ENCODE results near the gene KRT6B.

KRT6B gene

DNA sequence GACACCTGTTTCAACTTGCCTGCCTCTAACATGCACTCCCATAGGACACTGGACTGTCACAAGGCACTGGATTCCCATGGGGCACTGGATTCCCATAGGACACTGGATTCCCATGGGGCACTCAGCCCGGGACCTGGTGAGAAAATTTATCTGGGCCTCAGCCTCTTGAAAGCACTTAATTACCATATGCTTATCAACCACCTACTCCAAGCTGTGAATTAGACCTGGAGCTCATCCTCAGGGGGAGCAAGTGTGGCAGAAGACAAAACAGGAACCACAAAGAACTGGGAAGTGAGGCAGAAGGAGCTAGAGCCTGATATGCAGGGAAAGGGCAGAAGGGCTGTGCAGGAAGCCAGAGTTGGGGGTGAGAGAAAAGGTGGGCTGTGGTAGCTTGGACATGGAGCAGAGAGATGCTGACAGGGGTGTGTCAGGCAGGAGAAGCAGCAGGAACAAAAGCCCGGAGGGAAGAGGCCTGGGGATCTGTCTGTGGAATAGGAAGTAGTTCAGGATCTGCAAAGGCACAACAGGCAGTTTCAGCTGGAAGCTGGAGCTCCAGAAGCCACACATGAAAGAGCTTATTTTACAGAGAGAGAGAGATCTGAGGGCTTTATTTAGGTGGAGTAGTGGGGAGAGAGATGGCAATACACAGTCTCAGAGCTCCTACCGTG lies 48.9 kb downstream of the KRT6B start:
- no peak overlapping the region for H2AFZ ChIP-seq (ENCODE audit: low read length)
- no peaks in the 10 kb centered on the region for H3K9me2 ChIP-seq (replicated peaks; ENCODE audit: low read depth, low read length)
- H3K9ac ChIP-seq (ENCODE audit: low read depth, low read length, poor library complexity, severe bottlenecking) = no peak overlapping the region
- no peaks in the 10 kb centered on the region for H3F3A ChIP-seq (ENCODE audit: low read depth)
- no peak overlapping the region for H3K4me2 ChIP-seq (ENCODE audit: low read depth, low read length, poor library complexity, severe bottlenecking)
- no peak overlapping the region for H3K4me3 ChIP-seq (ENCODE audit: low read length, poor library complexity, severe bottlenecking)
- H3K4me1 ChIP-seq (ENCODE audit: insufficient read depth, low read length, poor library complexity, severe bottlenecking) = no peaks in the 10 kb centered on the region
- H3K27me3 ChIP-seq (ENCODE audit: insufficient read depth, low read length, poor library complexity, severe bottlenecking) = no peaks in the 10 kb centered on the region
- no peaks in the 10 kb centered on the region for H3K9me3 ChIP-seq (ENCODE audit: insufficient read depth, low read depth, low read length)
- no peaks in the 10 kb centered on the region for H3K79me2 ChIP-seq (ENCODE audit: insufficient read depth, low read length)
- H3K36me3 ChIP-seq (ENCODE audit: insufficient read depth, low read length) = no peaks in the 10 kb centered on the region
- H4K20me1 ChIP-seq (ENCODE audit: insufficient read depth, low read length, poor library complexity, severe bottlenecking) = no peaks in the 10 kb centered on the region
- TF ChIP-seq EZH2phosphoT487 (IDR thresholded peaks at IDR 0.05; ENCODE audit: borderline replicate concordance) = no peak
- TF ChIP-seq, protein P1, sequence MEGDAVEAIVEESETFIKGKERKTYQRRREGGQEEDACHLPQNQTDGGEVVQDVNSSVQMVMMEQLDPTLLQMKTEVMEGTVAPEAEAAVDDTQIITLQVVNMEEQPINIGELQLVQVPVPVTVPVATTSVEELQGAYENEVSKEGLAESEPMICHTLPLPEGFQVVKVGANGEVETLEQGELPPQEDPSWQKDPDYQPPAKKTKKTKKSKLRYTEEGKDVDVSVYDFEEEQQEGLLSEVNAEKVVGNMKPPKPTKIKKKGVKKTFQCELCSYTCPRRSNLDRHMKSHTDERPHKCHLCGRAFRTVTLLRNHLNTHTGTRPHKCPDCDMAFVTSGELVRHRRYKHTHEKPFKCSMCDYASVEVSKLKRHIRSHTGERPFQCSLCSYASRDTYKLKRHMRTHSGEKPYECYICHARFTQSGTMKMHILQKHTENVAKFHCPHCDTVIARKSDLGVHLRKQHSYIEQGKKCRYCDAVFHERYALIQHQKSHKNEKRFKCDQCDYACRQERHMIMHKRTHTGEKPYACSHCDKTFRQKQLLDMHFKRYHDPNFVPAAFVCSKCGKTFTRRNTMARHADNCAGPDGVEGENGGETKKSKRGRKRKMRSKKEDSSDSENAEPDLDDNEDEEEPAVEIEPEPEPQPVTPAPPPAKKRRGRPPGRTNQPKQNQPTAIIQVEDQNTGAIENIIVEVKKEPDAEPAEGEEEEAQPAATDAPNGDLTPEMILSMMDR (conservative IDR thresholded peaks at IDR 0.05; ENCODE audit: low read length) = no peak

DNA sequence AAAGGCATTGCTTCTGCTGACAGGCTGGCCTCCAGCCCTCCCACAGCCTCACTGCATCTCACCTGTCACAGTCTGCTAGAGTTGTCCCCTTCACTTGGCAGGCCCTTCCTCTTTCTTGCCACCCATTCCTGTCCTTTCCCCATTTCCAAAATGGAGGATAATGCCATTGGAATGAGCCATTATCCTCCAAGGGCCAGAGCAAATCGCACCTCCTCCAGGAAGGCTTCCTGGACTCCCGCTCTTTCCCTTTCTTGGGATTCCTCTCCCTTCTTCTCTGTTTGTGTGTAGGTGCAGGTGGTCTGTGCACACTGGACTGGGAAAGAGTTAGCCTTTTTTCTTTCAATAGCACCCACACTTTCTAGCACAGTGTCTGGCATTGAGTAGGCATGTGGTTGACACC lies 49.6 kb downstream of the KRT6B start:
- no peak for TF ChIP-seq EZH2phosphoT487 (IDR thresholded peaks at IDR 0.05; ENCODE audit: borderline replicate concordance)
- TF ChIP-seq, protein P1 (conservative IDR thresholded peaks at IDR 0.05; ENCODE audit: low read length) = no peak
- Histone ChIP-seq H3K4me1 (ENCODE audit: insufficient read depth, low read length, poor library complexity, severe bottlenecking) (no peaks in the 10 kb centered on the region), H3K27me3 (ENCODE audit: insufficient read depth, low read length, poor library complexity, severe bottlenecking) (no peaks in the 10 kb centered on the region), H3K36me3 (ENCODE audit: insufficient read depth, low read length) (no peaks in the 10 kb centered on the region), H3K9me2 (replicated peaks; ENCODE audit: low read depth, low read length) (no peaks in the 10 kb centered on the region), H3K4me2 (ENCODE audit: low read depth, low read length, poor library complexity, severe bottlenecking) (no peak overlapping the region), H2AFZ (ENCODE audit: low read length) (no peak overlapping the region), H3K79me2 (ENCODE audit: insufficient read depth, low read length) (no peaks in the 10 kb centered on the region), H3K4me3 (ENCODE audit: low read length, poor library complexity, severe bottlenecking) (no peak overlapping the region), H3F3A (ENCODE audit: low read depth) (no peaks in the 10 kb centered on the region), H3K9me3 (ENCODE audit: insufficient read depth, low read depth, low read length) (no peaks in the 10 kb centered on the region), H3K9ac (ENCODE audit: low read depth, low read length, poor library complexity, severe bottlenecking) (no peak overlapping the region), H4K20me1 (ENCODE audit: insufficient read depth, low read length, poor library complexity, severe bottlenecking) (no peaks in the 10 kb centered on the region)

DNA sequence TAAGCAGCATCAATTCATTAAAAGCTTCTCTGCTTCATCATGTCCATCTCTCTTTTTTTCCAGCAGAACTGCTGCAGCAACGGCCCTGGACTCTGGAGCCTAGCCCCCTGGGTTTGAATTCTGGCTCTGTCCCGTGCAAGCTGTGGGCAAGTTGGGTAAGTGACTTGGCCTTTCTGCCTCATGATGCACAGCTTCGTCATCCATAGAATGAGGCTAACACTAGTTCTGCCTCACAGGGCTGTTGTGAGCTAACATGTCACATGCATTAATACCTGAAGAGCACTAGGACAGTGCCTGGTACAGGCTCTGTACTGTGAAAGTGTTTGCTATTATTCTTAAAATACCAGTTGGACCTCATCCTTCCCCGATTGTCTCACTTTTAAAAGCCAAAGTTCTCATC lies 50.0 kb downstream of the KRT6B start:
- Histone ChIP-seq H3K36me3 (ENCODE audit: insufficient read depth, low read length) (no peaks in the 10 kb centered on the region), H3K4me2 (ENCODE audit: low read depth, low read length, poor library complexity, severe bottlenecking) (no peak overlapping the region), H3K9me3 (ENCODE audit: insufficient read depth, low read depth, low read length) (no peaks in the 10 kb centered on the region), H3K27me3 (ENCODE audit: insufficient read depth, low read length, poor library complexity, severe bottlenecking) (no peaks in the 10 kb centered on the region), H2AFZ (ENCODE audit: low read length) (no peak overlapping the region), H4K20me1 (ENCODE audit: insufficient read depth, low read length, poor library complexity, severe bottlenecking) (no peaks in the 10 kb centered on the region), H3K9ac (ENCODE audit: low read depth, low read length, poor library complexity, severe bottlenecking) (no peak overlapping the region), H3F3A (ENCODE audit: low read depth) (no peaks in the 10 kb centered on the region), H3K4me3 (ENCODE audit: low read length, poor library complexity, severe bottlenecking) (no peak overlapping the region), H3K79me2 (ENCODE audit: insufficient read depth, low read length) (no peaks in the 10 kb centered on the region), H3K4me1 (ENCODE audit: insufficient read depth, low read length, poor library complexity, severe bottlenecking) (no peaks in the 10 kb centered on the region), H3K9me2 (replicated peaks; ENCODE audit: low read depth, low read length) (no peaks in the 10 kb centered on the region)
- no peak for TF ChIP-seq EZH2phosphoT487 (IDR thresholded peaks at IDR 0.05; ENCODE audit: borderline replicate concordance)
- TF ChIP-seq, protein P1 (conservative IDR thresholded peaks at IDR 0.05; ENCODE audit: low read length) = no peak
